ENCODE measurements around the gene GYPC.

- TF ChIP-seq CTCF (optimal IDR thresholded peaks at IDR 0.05 in 1 of 3, IDR thresholded peaks at IDR 0.05 in 1 of 3, conservative IDR thresholded peaks at IDR 0.05 in 1 of 3; ENCODE audit: extremely low read depth in 1 of 3, insufficient read depth in 2 of 3, low read length in 3 of 3): no peak
- TF ChIP-seq EZH2 (IDR thresholded peaks at IDR 0.05; ENCODE audit: low read length): no peak
Observed at GRCh38 chr2:126653109-126653508, 2.8 kb upstream of the GYPC start.

All from keratinocyte (primary cell).